Endodermal cell (in vitro differentiated cells): ENCODE data around the gene TEX264. TPM values are rescaled to one million over a fixed set of nuclear protein-coding genes. Genes with fewer than 3 reads are reported as not detected.
A peak's percentile ranks its signal among the peaks of the same experiment; 100 is the strongest.

Experiments
- DNase-seq: peaks from one replicate; pipeline ENCODE4 v3.0.0-alpha.2; 2017
- H3K27ac ChIP-seq: 2 replicates; pipeline ENCODE4 v1.5.1; 2013; ENCODE audit warnings: mild to moderate bottlenecking, low read depth, low read length, moderate library complexity
- H3K27me3 ChIP-seq: 2 replicates; pipeline ENCODE4 v1.6.1; 2013; ENCODE audit warnings: mild to moderate bottlenecking, low read length, moderate library complexity; ENCODE audit not compliant: insufficient read depth, control insufficient read depth, poor library complexity, severe bottlenecking
- H3K36me3 ChIP-seq: 2 replicates; pipeline ENCODE4 v1.7.0; 2013; ENCODE audit warnings: mild to moderate bottlenecking, low read length, moderate library complexity; ENCODE audit not compliant: control insufficient read depth, insufficient read depth
- H3K4me1 ChIP-seq: one replicate; pipeline ENCODE4 v1.7.0; 2013; ENCODE audit warnings: low read length; ENCODE audit not compliant: control insufficient read depth, insufficient read depth
- H3K4me3 ChIP-seq: 2 replicates; pipeline ENCODE4 v1.5.1; 2013; ENCODE audit warnings: mild to moderate bottlenecking, low read length, moderate library complexity
- H3K9ac ChIP-seq: 2 replicates; pipeline ENCODE4 v1.6.1; 2013; ENCODE audit warnings: mild to moderate bottlenecking, low read length, moderate library complexity; ENCODE audit not compliant: poor library complexity, severe bottlenecking; ENCODE audit errors: extremely low read depth
- H3K9me3 ChIP-seq: 2 replicates; pipeline ENCODE4 v1.6.1; 2013; ENCODE audit warnings: mild to moderate bottlenecking, low read length, moderate library complexity; ENCODE audit not compliant: control insufficient read depth
- H3K27ac Mint-ChIP-seq: 2 replicates; pipeline ENCODE4 v1.8.0; 2020; ENCODE audit warnings: mixed read lengths
- H3K27me3 Mint-ChIP-seq: 2 replicates; pipeline ENCODE4 v1.8.0; 2021; ENCODE audit warnings: mild to moderate bottlenecking, mixed read lengths; ENCODE audit not compliant: insufficient read depth
- H3K36me3 Mint-ChIP-seq: 2 replicates; pipeline ENCODE4 v1.8.0; 2020; ENCODE audit warnings: low read depth, mixed read lengths
- H3K4me1 Mint-ChIP-seq: 2 replicates; pipeline ENCODE4 v1.8.0; 2020; ENCODE audit warnings: mixed read lengths
- H3K4me3 Mint-ChIP-seq: 2 replicates; pipeline ENCODE4 v1.8.0; 2020; ENCODE audit warnings: mild to moderate bottlenecking, moderate library complexity, mixed read lengths
- H3K9me3 Mint-ChIP-seq: 2 replicates; pipeline ENCODE4 v1.8.0; 2020; ENCODE audit warnings: mild to moderate bottlenecking, mixed read lengths
- CTCF ChIP-seq: fragments of 200-600 bp; sonication (generic); conservative IDR thresholded peaks from 2 replicates; pipeline ENCODE4 v1.5.0; 2021; ENCODE audit warnings: antibody characterized with exemption, mild to moderate bottlenecking
- WGBS, 2 experiments: methylation state at CpG; one replicate each; pipeline versions ENCODE4 v1.1.5 to v1.1.7; 2013; ENCODE audit warnings: missing lambda C conversion rate in 2 of 2, mixed read lengths in 1 of 2; ENCODE audit not compliant: insufficient coverage in 1 of 2, insufficient read length in 1 of 2; 5-methylcytosine and 5-hydroxymethylcytosine counted together
- total RNA-seq, 2 donors: library from RNA; stranded (reverse); fragmentation: NEBNext Ultra II Directional in 1 of 2; extraction: Animal tissue kit (Norgen Biotek cat#: 25700) in 1 of 2; gene quantifications; 2 replicates in 1 of 2; 3 replicates in 1 of 2; pipeline ENCODE4 v1.2.1, GENCODE V29; 2021

The TEX264 gene
- total RNA-seq, 2 donors from 2014 or later = 21.1 to 24.9 TPM

DNA sequence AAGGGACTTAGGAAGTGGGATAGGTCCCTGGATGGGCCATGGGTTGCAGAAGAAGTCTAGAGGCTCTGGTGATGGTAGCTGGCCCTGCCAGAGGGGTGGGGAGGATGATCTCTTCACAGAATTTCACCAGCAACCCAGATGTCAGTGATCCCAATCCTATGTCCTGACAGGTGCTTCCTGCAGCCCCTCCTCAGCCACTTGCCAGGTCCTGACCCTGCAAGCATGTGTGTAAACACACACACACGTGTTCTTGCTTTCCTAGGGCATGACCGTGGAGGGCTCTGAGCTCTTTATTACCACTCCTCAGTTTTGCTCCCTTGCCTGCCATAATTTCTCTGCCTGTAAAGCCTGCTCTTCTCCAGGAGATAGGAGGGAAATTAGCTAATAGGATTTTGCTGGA is 12.5 kb downstream of the TEX264 start:
- H3K27ac Mint-ChIP-seq = no peak overlapping the region
- H3K36me3 Mint-ChIP-seq = peaks cover 21% of the 10 kb centered on the region
- 83 to 100% methylated on average over 2 of the region's 2 CpGs for WGBS, 2 experiments
- no peaks in the 10 kb centered on the region for H3K9me3 Mint-ChIP-seq
- no peak overlapping the region for H3K27ac ChIP-seq
- no peak overlapping the region for H3K9ac ChIP-seq
- no peaks in the 10 kb centered on the region for H3K27me3 Mint-ChIP-seq
- TF ChIP-seq CTCF = no peak
- no peaks in the 10 kb centered on the region for H3K9me3 ChIP-seq
- H3K4me1 Mint-ChIP-seq = peaks cover 11% of the 10 kb centered on the region
- no peak for DNase-seq
- H3K36me3 ChIP-seq = peaks cover 14% of the 10 kb centered on the region
- no peak overlapping the region for H3K4me3 Mint-ChIP-seq
- H3K4me3 ChIP-seq = no peak overlapping the region
- no peaks in the 10 kb centered on the region for H3K27me3 ChIP-seq
- no peaks in the 10 kb centered on the region for H3K4me1 ChIP-seq

DNA sequence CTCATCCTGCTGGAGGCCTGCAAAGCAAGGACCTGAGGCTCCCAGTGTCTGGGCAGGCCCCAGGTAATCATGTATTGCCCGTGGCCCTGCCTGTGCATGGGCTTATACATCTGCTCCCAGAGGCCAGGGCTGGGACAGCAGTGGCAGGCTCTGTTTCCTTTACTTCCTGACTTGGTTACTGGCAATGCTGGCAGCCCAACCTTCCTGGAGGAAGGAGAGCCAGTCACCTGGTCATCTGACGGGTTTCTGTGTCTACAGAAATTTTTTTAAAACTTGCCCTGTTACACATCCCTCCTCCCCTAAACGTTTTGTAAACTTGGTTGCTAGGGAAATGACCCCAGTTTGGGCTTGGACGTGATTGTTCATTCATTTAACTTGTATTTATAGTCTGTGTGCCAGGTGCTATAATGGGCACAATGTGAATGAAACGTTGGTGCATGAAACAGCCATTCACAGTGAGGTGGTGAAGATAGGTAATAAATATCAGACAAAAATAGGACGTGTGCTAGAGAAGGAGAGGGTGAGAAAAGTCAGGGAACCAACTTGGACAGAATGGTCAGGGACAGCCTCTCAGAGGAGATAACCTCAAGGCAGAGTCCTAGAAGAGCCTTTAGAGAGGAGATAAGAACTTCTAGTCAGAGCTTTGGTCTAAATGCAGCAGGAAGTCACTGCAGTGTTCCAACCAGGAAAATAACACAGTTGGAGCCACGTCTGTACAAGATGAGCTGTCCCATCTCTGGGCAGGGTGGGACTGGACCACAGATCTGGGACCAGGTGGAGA is 14.1 kb downstream of the TEX264 start:
- Histone ChIP-seq H3K36me3 (peaks cover 20% of the 10 kb centered on the region), H3K4me3 (no peak overlapping the region), H3K9me3 (no peaks in the 10 kb centered on the region), H3K27ac (no peak overlapping the region), H3K27me3 (no peaks in the 10 kb centered on the region), H3K4me1 (no peaks in the 10 kb centered on the region), H3K9ac (no peak overlapping the region)
- WGBS, 2 experiments = 82 to 87% methylated on average over 5 to 7 of the region's 7 CpGs
- Mint-ChIP-seq H3K27ac (no peak overlapping the region), H3K4me3 (no peak overlapping the region), H3K36me3 (peaks cover 22% of the 10 kb centered on the region), H3K4me1 (peaks cover 11% of the 10 kb centered on the region), H3K27me3 (no peaks in the 10 kb centered on the region), H3K9me3 (no peaks in the 10 kb centered on the region)
- no peak for TF ChIP-seq CTCF
- no peak for DNase-seq

GRCh38 chr3:51686056-51686455 is 15.0 kb downstream of the TEX264 start:
- Mint-ChIP-seq H3K4me1 (peaks cover 11% of the 10 kb centered on the region), H3K4me3 (no peak overlapping the region)
- no peak for TF ChIP-seq CTCF

More at GRCh38 chr3:51686056-51686455, 15.0 kb downstream of the TEX264 start:
- Histone ChIP-seq H3K27me3 (no peaks in the 10 kb centered on the region), H3K4me1 (no peaks in the 10 kb centered on the region), H3K4me3 (no peak overlapping the region), H3K9ac (no peak overlapping the region), H3K27ac (no peak overlapping the region), H3K9me3 (no peaks in the 10 kb centered on the region), H3K36me3 (peaks cover 20% of the 10 kb centered on the region)
- peaks cover 28% of the 10 kb centered on the region for H3K36me3 Mint-ChIP-seq
- DNase-seq = no peak
- H3K27ac Mint-ChIP-seq = peak overlapping the region; percentile 50
- 92 to 97% methylated on average over 4 of the region's 4 CpGs for WGBS, 2 experiments
- no peaks in the 10 kb centered on the region for H3K9me3 Mint-ChIP-seq
- no peaks in the 10 kb centered on the region for H3K27me3 Mint-ChIP-seq
